ENCODE data around the gene PRKAR1B. TPM values are rescaled to one million over a fixed set of nuclear protein-coding genes. Genes with fewer than 3 reads are reported as not detected.

Gene PRKAR1B
- total RNA-seq, 1 experiment from 2014 or later = 27.2 TPM

GRCh38 chr7:598899-599298, 128.2 kb downstream of the PRKAR1B start:
- no peak for DNase-seq (ENCODE audit: low spot score)
- no peaks in the 10 kb centered on the region for H3K9me3 ChIP-seq (ENCODE audit: low read depth, low read length, poor library complexity, severe bottlenecking)
- intact Hi-C loops (cut with micrococcal nuclease; ENCODE audit: unreplicated experiment) = no loop called here
- POLR2A ChIA-PET (ENCODE audit: low non-redundant PET) = no interaction called here
- no peaks in the 10 kb centered on the region for H3K27me3 ChIP-seq (replicated peaks; ENCODE audit: insufficient read depth, low read depth, low read length, poor library complexity)
- no peak overlapping the region for H3K27ac ChIP-seq (ENCODE audit: low read depth, low read length, poor library complexity, severe bottlenecking)
- peaks cover 15% of the 10 kb centered on the region for H3K4me1 ChIP-seq (ENCODE audit: insufficient read depth, low read length, poor library complexity, severe bottlenecking)
- CTCF ChIA-PET = no interaction called here
- TF ChIP-seq, protein P1, sequence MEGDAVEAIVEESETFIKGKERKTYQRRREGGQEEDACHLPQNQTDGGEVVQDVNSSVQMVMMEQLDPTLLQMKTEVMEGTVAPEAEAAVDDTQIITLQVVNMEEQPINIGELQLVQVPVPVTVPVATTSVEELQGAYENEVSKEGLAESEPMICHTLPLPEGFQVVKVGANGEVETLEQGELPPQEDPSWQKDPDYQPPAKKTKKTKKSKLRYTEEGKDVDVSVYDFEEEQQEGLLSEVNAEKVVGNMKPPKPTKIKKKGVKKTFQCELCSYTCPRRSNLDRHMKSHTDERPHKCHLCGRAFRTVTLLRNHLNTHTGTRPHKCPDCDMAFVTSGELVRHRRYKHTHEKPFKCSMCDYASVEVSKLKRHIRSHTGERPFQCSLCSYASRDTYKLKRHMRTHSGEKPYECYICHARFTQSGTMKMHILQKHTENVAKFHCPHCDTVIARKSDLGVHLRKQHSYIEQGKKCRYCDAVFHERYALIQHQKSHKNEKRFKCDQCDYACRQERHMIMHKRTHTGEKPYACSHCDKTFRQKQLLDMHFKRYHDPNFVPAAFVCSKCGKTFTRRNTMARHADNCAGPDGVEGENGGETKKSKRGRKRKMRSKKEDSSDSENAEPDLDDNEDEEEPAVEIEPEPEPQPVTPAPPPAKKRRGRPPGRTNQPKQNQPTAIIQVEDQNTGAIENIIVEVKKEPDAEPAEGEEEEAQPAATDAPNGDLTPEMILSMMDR (conservative IDR thresholded peaks at IDR 0.05; ENCODE audit: low read depth, low read length) = no peak
- no peak for TF ChIP-seq EZH2 (IDR thresholded peaks at IDR 0.05; ENCODE audit: borderline replicate concordance, low read depth, low read length, poor library complexity, severe bottlenecking)
- H3K36me3 ChIP-seq (ENCODE audit: insufficient read depth, low read length, poor library complexity, severe bottlenecking) = no peaks in the 10 kb centered on the region
- no peak overlapping the region for H3K4me3 ChIP-seq (ENCODE audit: low read depth, low read length, poor library complexity, severe bottlenecking)
- no TSS peak for BruUV-seq (replicated peaks)

DNA sequence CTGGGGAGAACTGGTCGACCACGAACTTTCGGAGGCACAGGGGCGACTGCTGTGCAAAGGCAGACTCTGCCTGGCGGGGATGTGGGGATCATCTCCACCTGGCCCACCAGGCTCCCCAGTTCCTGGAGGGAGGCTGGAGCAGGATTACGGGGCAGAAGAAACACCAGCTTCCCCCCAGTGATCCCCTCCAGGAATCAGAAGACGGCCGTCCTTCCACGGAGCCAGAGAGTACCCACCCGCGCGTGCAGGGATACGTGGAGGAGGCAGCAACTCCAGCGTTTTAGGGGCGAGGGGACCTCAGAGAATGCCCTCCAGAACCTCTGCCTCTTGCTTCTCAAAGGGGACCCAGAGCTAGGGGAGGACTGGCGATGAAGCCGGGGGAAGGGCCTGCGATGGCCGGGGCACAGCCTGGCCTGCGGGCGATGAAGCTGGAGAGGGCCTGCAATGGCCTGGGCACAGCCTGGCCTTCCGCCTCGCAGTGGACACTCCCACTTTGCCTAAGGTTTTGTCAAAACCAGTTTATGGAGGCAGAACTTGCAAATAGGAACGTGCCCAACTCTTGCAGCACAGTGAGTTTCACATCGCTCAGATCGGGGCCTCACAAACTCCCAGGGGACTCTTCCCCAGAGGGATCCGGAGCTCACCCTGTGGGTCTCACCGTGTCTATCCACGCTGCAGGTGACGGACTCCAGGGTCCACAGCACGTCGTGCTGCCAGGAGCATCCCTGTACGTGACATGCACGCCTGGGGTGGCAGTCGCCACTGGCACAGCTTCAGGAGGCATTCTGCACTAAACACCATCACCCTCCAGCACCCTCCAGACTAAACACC, 129.5 kb downstream of the PRKAR1B start:
- ChIA-PET CTCF (interaction anchor here (0.5 kb wide), 1 partner anchor 22 kb away, joined by 3 read pairs; no protein-coding TSS in a partner anchor), POLR2A (ENCODE audit: low non-redundant PET) (no interaction called here)
- intact Hi-C loops (cut with micrococcal nuclease; ENCODE audit: unreplicated experiment) = no loop called here
- no peak overlapping the region for H3K27ac ChIP-seq (ENCODE audit: low read depth, low read length, poor library complexity, severe bottlenecking)
- no TSS peak for BruUV-seq (replicated peaks)
- H3K4me1 ChIP-seq (ENCODE audit: insufficient read depth, low read length, poor library complexity, severe bottlenecking) = peaks cover 13% of the 10 kb centered on the region
- no peak overlapping the region for H3K4me3 ChIP-seq (ENCODE audit: low read depth, low read length, poor library complexity, severe bottlenecking)
- DNase-seq (ENCODE audit: low spot score) = no peak
- TF ChIP-seq, protein P1 (conservative IDR thresholded peaks at IDR 0.05; ENCODE audit: low read depth, low read length) = no peak
- TF ChIP-seq EZH2 (IDR thresholded peaks at IDR 0.05; ENCODE audit: borderline replicate concordance, low read depth, low read length, poor library complexity, severe bottlenecking) = no peak
- H3K9me3 ChIP-seq (ENCODE audit: low read depth, low read length, poor library complexity, severe bottlenecking) = no peaks in the 10 kb centered on the region
- H3K36me3 ChIP-seq (ENCODE audit: insufficient read depth, low read length, poor library complexity, severe bottlenecking) = no peaks in the 10 kb centered on the region
- no peaks in the 10 kb centered on the region for H3K27me3 ChIP-seq (replicated peaks; ENCODE audit: insufficient read depth, low read depth, low read length, poor library complexity)

- H3K27me3 ChIP-seq (replicated peaks; ENCODE audit: insufficient read depth, low read depth, low read length, poor library complexity) = no peaks in the 10 kb centered on the region
- H3K9me3 ChIP-seq (ENCODE audit: low read depth, low read length, poor library complexity, severe bottlenecking) = no peaks in the 10 kb centered on the region
- POLR2A ChIA-PET (ENCODE audit: low non-redundant PET) = no interaction called here
- CTCF ChIA-PET = interaction anchor here (0.5 to 0.6 kb wide), 2 partner anchors 23 to 204 kb away, joined by 3 read pairs; no protein-coding TSS in a partner anchor
- H3K4me1 ChIP-seq (ENCODE audit: insufficient read depth, low read length, poor library complexity, severe bottlenecking) = peaks cover 9% of the 10 kb centered on the region
- H3K4me3 ChIP-seq (ENCODE audit: low read depth, low read length, poor library complexity, severe bottlenecking) = no peak overlapping the region
- no peak for TF ChIP-seq EZH2 (IDR thresholded peaks at IDR 0.05; ENCODE audit: borderline replicate concordance, low read depth, low read length, poor library complexity, severe bottlenecking)
- TF ChIP-seq, protein P1 (conservative IDR thresholded peaks at IDR 0.05; ENCODE audit: low read depth, low read length) = no peak
- intact Hi-C loops (cut with micrococcal nuclease; ENCODE audit: unreplicated experiment) = no loop called here
- no peaks in the 10 kb centered on the region for H3K36me3 ChIP-seq (ENCODE audit: insufficient read depth, low read length, poor library complexity, severe bottlenecking)
- DNase-seq (ENCODE audit: low spot score) = no peak
- no TSS peak for BruUV-seq (replicated peaks)
- no peak overlapping the region for H3K27ac ChIP-seq (ENCODE audit: low read depth, low read length, poor library complexity, severe bottlenecking)
Measured at GRCh38 chr7:596819-597182, 130.3 kb downstream of the PRKAR1B start.

All from A673 (cell line).